HG03521 (cell line): Measurements from ENCODE around the gene AKAP17A.
"Not testable (repeated sequence)": the region's sequence is repeated elsewhere in the genome, so short reads cannot be mapped to it uniquely, and the experiment has no call there.

ENCODE experiments used
- ATAC-seq: cut with Tn5 transposase; IDR thresholded peaks from one replicate; pipeline ENCODE4 v1.9.1; 2021; ENCODE audit warnings: mild to moderate bottlenecking, moderate library complexity; ENCODE audit not compliant: unreplicated experiment

The AKAP17A gene

GRCh38 chrX:1601768-1602085, 10.3 kb downstream of the AKAP17A start:
- no peak for ATAC-seq

GRCh38 chrX:1602299-1602698, 10.9 kb downstream of the AKAP17A start:
- ATAC-seq, result no peak

- no peak for ATAC-seq
These were observed 15.1 kb downstream of the AKAP17A start for GRCh38 chrX:1606496-1606895.

GRCh38 chrX:1609311-1609710, 17.9 kb downstream of the AKAP17A start:
- no peak for ATAC-seq

GRCh38 chrX:1609762-1610161, 18.4 kb downstream of the AKAP17A start:
- ATAC-seq, result no peak

- no peak for ATAC-seq
These were observed 18.8 kb downstream of the AKAP17A start for GRCh38 chrX:1610166-1610565.

- no peak for ATAC-seq
These were observed 19.3 kb downstream of the AKAP17A start for GRCh38 chrX:1610736-1611135.

- no peak for ATAC-seq
These were observed 21.4 kb downstream of the AKAP17A start for GRCh38 chrX:1612641-1613286.

- ATAC-seq, result no peak
These were observed 23.5 kb downstream of the AKAP17A start, which contains the start of gene ASMT for GRCh38 chrX:1614927-1615326. ASMT (plus strand) TSS chrX:1615059; CDS start chrX:1615200, 141 bp downstream.

- no peak for ATAC-seq
These were observed 27.3 kb downstream of the AKAP17A start for GRCh38 chrX:1618689-1619088.

GRCh38 chrX:1623691-1624090, 32.3 kb downstream of the AKAP17A start:
- no peak for ATAC-seq

- ATAC-seq, result not testable (repeated sequence)
These were observed 32.9 kb downstream of the AKAP17A start for GRCh38 chrX:1624158-1624860.

GRCh38 chrX:1624861-1625215, 33.4 kb downstream of the AKAP17A start:
- ATAC-seq, result not testable (repeated sequence)

- ATAC-seq, result no peak
These were observed 37.8 kb downstream of the AKAP17A start for GRCh38 chrX:1629244-1629643.

- no peak for ATAC-seq
These were observed 54.6 kb downstream of the AKAP17A start for GRCh38 chrX:1646009-1646408.

- ATAC-seq, result no peak
These were observed 58.2 kb downstream of the AKAP17A start for GRCh38 chrX:1649621-1650020.
